Neural cell (in vitro differentiated cells): ENCODE data around the gene ODAD4.

Source experiments
- EP300 ChIP-seq: fragments of 450-650 bp; conservative IDR thresholded peaks from 2 replicates; pipeline ENCODE4 v1.6.1; 2014; ENCODE audit warnings: antibody characterized with exemption, mild to moderate bottlenecking, moderate library complexity; ENCODE audit not compliant: poor library complexity, severe bottlenecking
- EZH2 ChIP-seq: fragments of 200-600, 300-800 bp; shearing (Covaris generic), sonication (generic); IDR thresholded peaks from 2 replicates; pipeline ENCODE4 v1.6.1; 2014; ENCODE audit warnings: antibody characterized with exemption, low read length, borderline replicate concordance, mild to moderate bottlenecking; ENCODE audit not compliant: insufficient read depth, poor library complexity, severe bottlenecking
- MXI1 ChIP-seq: fragments of 450-650 bp; conservative IDR thresholded peaks from 2 replicates; pipeline ENCODE4 v1.6.1; 2014; ENCODE audit warnings: antibody characterized with exemption, mild to moderate bottlenecking; ENCODE audit not compliant: poor library complexity, severe bottlenecking
- POLR2AphosphoS5 ChIP-seq: IDR thresholded peaks from 2 replicates; pipeline ENCODE4 v1.6.1; 2012
- RAD21 ChIP-seq: fragments of 450-650 bp; conservative IDR thresholded peaks from 2 replicates; pipeline ENCODE4 v1.6.1; 2014; ENCODE audit warnings: antibody characterized with exemption, mild to moderate bottlenecking, moderate library complexity
- SMC3 ChIP-seq: fragments of 450-650 bp; conservative IDR thresholded peaks from 2 replicates; pipeline ENCODE4 v1.6.1; 2014; ENCODE audit warnings: antibody characterized with exemption, mild to moderate bottlenecking, moderate library complexity; ENCODE audit not compliant: poor library complexity
- TAF1 ChIP-seq: IDR thresholded peaks from 2 replicates; pipeline ENCODE4 v1.6.1; 2012; ENCODE audit warnings: low read depth
- TF ChIP-seq, protein P1 (sequence below): fragments of 450-650 bp; IDR thresholded peaks from 2 replicates; pipeline ENCODE4 v1.5.1; 2014; ENCODE audit warnings: antibody characterized with exemption, mild to moderate bottlenecking, moderate library complexity; ENCODE audit not compliant: poor library complexity, severe bottlenecking
- TF ChIP-seq, protein P2 (sequence below): IDR thresholded peaks from 2 replicates; pipeline ENCODE4 v1.6.1; 2012; ENCODE audit warnings: borderline replicate concordance

DNA sequence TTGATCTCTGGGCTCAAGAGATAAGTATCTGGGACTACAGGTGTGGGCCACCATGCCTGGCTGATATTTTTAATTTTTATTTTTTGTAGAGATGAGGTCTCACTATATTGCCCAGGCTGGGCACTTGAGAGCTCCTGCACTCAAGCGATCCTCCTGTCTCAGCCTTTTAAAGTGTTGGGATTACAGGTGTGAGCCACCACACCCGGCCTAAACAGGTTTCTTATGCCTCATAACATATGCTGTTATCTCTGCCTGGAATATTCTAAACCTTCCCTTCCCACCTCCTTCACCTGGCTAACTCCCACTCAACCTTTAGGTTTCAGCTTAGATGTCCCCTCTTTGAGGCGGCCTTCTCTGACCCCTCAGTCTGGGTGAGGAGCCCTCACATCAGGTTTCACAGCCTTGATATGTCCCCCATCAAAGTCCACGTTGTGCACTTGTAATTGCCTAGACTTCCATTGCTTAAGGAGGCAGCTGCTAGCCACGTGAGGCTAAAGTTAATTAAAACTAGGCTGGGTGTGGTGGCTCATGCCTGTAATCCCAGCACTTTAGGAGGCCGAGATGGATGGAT lies 27.5 kb downstream of the ODAD4 start:
- no peak for TF ChIP-seq SMC3
- TF ChIP-seq, protein P1, sequence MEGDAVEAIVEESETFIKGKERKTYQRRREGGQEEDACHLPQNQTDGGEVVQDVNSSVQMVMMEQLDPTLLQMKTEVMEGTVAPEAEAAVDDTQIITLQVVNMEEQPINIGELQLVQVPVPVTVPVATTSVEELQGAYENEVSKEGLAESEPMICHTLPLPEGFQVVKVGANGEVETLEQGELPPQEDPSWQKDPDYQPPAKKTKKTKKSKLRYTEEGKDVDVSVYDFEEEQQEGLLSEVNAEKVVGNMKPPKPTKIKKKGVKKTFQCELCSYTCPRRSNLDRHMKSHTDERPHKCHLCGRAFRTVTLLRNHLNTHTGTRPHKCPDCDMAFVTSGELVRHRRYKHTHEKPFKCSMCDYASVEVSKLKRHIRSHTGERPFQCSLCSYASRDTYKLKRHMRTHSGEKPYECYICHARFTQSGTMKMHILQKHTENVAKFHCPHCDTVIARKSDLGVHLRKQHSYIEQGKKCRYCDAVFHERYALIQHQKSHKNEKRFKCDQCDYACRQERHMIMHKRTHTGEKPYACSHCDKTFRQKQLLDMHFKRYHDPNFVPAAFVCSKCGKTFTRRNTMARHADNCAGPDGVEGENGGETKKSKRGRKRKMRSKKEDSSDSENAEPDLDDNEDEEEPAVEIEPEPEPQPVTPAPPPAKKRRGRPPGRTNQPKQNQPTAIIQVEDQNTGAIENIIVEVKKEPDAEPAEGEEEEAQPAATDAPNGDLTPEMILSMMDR: no peak
- no peak for TF ChIP-seq POLR2AphosphoS5
- TF ChIP-seq, protein P2, sequence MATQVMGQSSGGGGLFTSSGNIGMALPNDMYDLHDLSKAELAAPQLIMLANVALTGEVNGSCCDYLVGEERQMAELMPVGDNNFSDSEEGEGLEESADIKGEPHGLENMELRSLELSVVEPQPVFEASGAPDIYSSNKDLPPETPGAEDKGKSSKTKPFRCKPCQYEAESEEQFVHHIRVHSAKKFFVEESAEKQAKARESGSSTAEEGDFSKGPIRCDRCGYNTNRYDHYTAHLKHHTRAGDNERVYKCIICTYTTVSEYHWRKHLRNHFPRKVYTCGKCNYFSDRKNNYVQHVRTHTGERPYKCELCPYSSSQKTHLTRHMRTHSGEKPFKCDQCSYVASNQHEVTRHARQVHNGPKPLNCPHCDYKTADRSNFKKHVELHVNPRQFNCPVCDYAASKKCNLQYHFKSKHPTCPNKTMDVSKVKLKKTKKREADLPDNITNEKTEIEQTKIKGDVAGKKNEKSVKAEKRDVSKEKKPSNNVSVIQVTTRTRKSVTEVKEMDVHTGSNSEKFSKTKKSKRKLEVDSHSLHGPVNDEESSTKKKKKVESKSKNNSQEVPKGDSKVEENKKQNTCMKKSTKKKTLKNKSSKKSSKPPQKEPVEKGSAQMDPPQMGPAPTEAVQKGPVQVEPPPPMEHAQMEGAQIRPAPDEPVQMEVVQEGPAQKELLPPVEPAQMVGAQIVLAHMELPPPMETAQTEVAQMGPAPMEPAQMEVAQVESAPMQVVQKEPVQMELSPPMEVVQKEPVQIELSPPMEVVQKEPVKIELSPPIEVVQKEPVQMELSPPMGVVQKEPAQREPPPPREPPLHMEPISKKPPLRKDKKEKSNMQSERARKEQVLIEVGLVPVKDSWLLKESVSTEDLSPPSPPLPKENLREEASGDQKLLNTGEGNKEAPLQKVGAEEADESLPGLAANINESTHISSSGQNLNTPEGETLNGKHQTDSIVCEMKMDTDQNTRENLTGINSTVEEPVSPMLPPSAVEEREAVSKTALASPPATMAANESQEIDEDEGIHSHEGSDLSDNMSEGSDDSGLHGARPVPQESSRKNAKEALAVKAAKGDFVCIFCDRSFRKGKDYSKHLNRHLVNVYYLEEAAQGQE: no peak
- TF ChIP-seq EP300: no peak
- TF ChIP-seq EZH2: no peak
- TF ChIP-seq MXI1: no peak
- TF ChIP-seq RAD21: no peak
- TF ChIP-seq TAF1: no peak
